ENCODE results near the gene SEPTIN12.

SEPTIN12 gene

GRCh38 chr16:4783251-4783950, 4.7 kb downstream of the SEPTIN12 start:
- DNase-seq = no peak

DNA sequence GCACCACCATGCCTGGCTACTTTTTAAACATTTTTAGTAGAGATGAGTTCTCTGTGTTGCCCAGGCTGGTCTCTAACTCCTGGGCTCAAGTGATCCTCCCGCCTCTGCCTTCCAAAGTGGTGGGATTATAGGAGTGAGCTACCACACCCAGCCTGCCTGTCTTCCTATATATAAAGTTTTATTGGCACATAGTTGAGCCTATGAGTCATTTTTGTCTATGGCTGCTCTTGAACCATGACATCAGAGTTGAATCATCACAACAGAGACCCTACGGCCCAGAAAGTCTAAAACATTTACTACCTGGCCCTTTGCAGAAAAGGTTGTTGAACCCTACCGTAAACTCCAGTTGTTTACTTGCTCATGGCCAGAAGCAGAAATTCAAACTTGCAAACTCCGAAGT, 7.9 kb downstream of the SEPTIN12 start:
- no peak for DNase-seq

- DNase-seq = no peak
Measured at GRCh38 chr16:4778050-4778392, 10.1 kb downstream of the SEPTIN12 start.

DNA sequence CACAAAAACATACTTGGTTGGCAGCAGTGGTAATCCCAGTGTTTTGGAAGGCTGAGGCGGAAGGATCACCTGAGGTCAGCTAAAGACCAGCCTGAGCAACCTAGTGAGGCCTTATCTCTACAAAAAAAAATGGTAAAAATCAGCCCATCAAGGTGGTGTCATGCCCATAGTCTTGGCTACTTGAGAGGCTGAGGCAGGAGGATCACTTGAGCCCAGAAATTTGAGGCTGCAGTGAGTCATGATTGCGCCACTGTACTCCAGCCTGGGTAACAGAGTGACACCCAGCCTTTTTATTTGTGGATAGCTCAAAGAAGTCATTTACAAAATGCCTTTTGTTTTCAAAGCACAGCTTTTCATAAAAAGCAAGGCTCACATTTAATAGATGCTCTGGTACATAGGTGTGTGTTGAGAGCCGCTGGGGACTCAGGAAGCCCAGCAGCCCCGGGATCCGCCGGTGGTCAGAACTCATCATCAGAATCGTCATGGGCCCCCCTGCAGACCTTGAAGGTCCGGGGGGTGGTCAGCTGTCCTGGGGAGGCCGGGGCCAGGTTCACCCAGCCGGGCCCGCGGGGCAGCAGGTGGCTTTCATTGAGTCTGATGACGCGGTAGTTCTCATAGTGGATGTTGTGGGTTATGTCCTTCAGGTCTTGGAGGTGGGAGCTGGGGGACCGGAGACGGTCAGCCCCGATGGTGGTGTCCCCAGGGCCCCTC, 10.7 kb downstream of the SEPTIN12 start:
- no peak for DNase-seq

- DNase-seq = no peak
Measured at GRCh38 chr16:4776141-4776705, 11.9 kb downstream of the SEPTIN12 start.

GRCh38 chr16:4775005-4775404, 13.1 kb downstream of the SEPTIN12 start:
- DNase-seq = no peak

DNA sequence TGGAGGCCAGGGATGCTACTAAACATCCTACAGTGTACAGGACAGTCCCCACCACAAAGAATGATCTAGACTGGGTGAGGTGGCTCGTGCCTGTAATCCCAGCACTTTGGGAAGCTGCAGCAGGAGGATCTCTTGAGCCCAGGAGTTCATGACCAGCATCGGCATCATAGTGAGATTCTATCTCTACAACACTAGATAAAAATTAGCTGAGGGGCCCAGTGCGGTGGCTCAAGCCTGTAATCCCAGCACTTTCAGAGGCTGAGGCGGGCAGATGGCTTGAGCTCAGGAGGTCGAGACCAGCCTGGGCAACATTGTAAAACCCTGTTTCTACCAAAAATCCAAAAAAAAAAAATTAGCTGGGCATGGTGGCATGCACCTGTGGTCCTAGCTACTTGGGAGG, 15.8 kb downstream of the SEPTIN12 start:
- no peak for DNase-seq

- DNase-seq = no peak
Measured at GRCh38 chr16:4771646-4772045, 16.5 kb downstream of the SEPTIN12 start.

GRCh38 chr16:4769306-4769638, 18.9 kb downstream of the SEPTIN12 start:
- no peak for DNase-seq

DNA sequence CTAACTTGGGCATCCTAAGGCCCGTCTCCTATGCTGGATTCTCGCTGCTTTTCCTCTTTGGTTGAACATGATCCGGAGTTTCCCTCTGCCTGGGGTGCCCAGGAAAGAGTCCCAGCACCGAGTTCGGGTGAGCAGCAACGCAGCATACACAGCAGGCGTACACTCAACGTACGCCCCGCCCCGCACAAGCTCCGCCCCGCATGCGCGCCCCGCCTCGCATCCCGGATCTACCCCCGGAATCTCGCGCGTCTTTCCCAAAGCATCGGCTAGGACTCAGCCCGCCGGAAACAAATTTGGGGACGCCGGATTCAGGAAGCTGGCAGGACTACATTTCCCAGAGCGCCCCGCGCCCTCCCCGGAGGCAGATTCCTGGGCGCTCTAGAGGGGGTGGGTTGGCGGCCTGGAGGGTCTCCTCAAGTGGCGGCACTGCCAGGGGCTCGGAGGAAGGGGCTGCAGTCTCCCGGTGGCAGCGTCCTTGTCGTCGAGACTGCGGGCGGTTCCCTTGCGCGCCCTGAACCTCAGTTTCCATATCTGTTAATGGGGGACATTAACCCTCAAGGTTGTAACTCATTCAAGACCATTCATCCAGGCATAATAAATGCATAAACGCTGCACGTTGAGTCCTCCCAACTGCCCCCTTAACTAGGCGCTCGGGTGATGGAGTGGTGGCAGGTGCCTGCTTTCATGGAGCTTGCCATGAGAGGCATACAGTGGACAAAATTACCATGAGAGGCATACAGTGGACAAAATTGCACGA, 19.4 kb downstream of the SEPTIN12 start:
- peak; percentile 89 for DNase-seq

- peak; percentile 27 for DNase-seq
Measured at GRCh38 chr16:4767872-4768548, 20.1 kb downstream of the SEPTIN12 start.

DNA sequence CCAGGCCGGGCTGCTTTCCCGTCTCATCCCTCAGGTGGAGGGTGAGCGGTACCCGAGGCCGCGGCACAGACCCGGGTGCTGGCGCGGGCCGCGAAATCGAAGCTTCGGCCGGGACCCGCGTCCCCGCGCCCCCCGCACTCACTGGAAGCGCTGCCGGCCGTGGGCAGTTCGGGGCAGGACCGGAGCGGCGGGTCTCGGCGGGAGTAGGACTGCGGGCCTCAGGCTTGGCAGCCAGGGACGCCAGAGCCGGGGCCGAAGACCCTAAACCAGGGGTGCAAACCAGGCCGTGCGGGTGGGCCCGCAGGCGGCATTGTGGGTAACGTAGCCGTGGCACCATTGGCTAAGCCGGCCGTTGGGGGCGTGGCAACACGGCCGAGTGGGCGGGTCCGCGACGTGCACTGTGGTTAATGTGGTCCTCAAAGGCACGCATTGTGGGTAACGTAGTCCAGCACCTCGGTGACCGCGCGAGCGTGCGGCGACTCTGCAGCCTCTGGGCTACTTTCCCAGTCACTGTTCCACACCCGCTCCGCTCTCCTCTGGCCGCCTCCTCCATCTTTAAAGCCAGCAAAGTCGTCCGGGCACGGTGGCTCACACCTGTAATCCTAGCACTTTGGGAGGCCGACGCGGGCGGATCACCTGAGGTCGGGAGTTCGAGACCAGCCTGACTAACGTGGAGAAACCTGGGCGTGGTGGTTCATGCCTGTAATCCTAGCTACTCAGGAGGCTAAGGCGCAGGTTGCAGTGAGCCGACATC, 21.1 kb downstream of the SEPTIN12 start, which contains the start of gene ZNF500:
Gene ZNF500 (minus strand): TSS at position 288 of the 754 bp plus-strand sequence. CDS start 1,184 bp downstream, outside the sequence.
- DNase-seq = peak; percentile 97

DNA sequence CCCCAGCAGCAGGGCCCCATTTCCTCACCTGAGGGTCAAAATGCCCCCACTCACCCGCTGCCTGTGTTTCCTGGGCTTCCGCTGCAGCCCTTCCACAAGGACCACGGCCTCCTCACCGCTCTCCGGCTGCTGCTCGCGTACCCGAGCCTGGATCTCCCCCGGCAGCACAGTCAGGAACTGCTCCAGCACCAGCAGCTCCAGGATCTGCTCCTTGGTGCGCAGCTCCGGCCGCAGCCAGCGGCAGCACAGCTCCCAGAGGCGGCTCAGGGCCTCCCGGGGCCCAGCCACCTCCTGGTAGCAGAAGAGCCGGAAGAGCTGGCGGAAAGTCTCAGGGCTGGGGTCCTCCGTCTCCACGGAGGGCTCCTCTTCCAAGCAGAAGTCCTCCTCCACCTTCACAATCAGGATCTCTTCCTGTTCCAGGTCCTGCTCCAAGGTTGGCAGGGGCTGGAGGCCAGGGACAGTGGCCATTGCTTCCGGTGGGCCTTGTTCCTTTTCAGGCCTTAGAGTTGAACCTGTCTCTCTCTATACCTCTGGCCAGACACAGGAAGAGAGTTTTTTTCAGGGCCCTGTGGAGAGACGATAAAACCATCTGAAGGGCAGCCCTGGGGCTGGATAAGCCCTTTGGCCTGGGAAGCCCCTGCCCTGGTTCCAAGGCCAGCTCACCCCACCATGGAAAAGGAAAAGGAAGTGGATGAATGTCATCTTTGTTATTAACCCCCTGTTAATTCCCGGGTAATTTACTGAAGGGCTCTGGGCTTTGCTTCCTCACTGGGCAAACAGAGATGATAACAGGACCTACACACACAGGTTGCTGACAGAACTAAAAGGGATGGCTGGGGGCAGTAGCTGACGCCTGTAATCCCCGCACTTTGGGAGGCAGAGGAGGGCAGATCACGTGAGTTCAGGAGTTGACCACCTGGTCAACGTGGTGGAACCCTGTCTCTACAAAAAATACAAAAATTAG, 22.4 kb downstream of the SEPTIN12 start:
- no peak for DNase-seq

- no peak for DNase-seq
Measured at GRCh38 chr16:4763791-4764190, 24.4 kb downstream of the SEPTIN12 start.

DNA sequence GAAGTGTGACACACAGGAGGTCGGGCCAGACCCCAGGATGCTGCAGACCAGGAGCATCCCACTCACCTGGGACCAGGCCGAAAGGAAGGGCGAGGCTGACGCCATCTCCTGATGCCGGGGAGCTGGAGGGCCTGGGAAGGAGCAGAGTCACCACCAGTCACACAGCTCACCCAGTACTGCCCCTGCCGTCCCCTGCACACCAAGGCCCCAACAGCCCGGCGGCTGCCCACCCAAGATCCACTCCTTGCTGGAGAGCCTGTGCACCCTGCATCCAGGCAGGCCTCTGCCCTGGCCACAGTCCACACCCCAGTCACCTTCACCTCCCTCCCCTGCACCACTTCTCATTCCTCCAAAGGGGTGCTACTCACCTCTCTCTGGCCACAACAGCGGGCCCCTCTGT, 25.9 kb downstream of the SEPTIN12 start:
- no peak for DNase-seq

- DNase-seq = no peak
Measured at GRCh38 chr16:4760221-4760910, 27.8 kb downstream of the SEPTIN12 start.

- no peak for DNase-seq
Measured at GRCh38 chr16:4755687-4756086, 32.5 kb downstream of the SEPTIN12 start.

GRCh38 chr16:4754865-4755264, 33.3 kb downstream of the SEPTIN12 start:
- DNase-seq = no peak

- no peak for DNase-seq
Measured at GRCh38 chr16:4753227-4753626, 34.9 kb downstream of the SEPTIN12 start.

DNA sequence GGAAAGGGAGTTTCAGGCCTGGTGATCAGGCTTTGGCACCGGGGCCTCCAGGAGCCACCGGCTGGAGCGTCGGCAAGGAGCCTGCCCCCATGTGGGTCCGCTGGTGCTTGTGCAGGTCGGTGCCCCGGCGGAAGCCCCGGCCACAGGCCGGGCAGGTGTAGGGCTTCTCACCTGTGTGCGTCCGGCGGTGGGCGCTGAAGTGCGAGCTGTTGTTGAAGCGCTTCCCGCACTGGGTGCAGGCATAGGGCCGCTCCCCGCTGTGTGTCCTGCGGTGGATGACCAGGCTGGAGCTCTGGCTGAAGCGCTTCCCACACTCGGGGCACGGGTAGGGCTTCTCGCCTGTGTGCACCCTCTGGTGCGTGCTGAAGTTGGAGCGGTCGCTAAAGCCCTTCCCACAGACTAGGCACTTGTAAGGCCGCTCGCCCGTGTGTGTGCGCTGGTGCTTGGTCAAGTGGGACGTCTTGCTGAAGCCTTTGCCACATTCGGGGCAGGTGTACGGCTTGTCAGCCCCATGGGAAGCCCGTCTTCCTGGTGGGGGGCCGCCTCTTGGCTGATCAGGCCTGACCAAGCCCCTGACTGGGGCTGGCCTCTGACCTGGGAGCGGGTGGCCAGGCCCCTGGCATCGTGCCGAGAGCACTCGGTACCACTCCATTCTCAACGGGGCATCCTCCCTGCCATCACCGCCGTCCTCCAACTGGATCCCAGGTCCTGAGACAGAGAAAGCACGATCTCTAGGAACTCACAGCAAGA, 35.6 kb downstream of the SEPTIN12 start:
- DNase-seq = no peak

Data from CD4-positive, alpha-beta T cell treated with Interleukin-12 subunit alpha and Interleukin-12 subunit beta, for 1 hour (primary cell).